Measurements from ENCODE around the gene WFIKKN1. TPM values are rescaled to one million over a fixed set of nuclear protein-coding genes. Genes with fewer than 3 reads are reported as not detected.

Gene WFIKKN1
- total and polyA plus RNA-seq, 2 of the 13 experiments (the other 11 are each of a cell fraction or from before 2014, with no cell fraction given) = 1.7 to 4.9 TPM

DNA sequence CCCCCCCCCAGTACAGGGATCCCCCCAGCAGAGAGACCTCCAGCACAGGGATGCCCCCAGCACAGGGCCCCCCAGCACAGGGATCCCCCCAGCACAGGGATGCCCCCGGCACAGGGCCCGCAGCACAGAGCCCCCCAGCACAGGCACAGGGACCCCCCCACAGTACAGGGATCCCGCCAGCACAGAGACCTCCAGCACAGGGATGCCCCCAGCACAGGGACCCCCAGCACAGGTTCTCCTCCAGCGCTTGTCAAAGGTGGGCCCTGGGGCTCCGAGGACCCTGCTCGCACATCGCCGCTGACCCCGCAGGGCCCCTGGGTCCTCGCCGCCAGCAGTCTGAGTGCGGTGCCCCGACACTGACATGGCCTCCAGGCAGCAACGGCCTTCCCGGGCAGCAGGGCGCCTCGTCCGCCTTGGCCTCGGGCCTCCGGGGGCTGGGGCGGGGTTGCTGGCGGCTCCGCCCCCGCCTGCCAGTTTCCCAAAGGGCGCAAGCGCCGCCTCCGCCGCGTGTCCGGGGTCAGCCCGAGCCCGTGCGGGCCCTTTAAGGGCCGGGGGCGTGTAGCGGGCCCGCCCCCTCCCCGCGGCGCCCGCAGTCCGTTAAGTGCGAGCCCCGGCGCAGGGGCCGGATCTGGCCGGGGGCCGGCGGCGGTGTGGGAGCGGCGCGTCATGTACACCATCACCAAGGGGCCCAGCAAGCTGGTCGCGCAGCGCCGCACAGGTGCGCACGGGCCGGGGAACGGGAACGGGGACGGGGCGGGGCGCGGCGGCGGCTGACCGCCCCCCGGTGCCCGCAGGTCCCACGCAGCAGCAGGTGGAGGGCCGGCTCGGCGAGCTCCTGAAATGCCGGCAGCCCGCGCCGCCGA, 10.8 kb downstream of the WFIKKN1 start, which contains the start of gene MCRIP2 (continued):
- TF ChIP-seq SMYD3 (CRISPR knock-in tag; IDR thresholded peaks at IDR 0.05) (no peak), KAT7 (CRISPR knock-in tag; IDR thresholded peaks at IDR 0.05; ENCODE audit: borderline replicate concordance) (no peak), KMT2A (CRISPR knock-in tag; IDR thresholded peaks at IDR 0.05) (no peak), POLR2A (IDR thresholded peaks at IDR 0.05; ENCODE audit: insufficient read depth in 1 of 2, low read depth in 2 of 2, low read length in 2 of 2) (peak; percentile 52 to 96), KLF9 (CRISPR knock-in tag; IDR thresholded peaks at IDR 0.05; ENCODE audit: low read depth) (no peak), ZFP90 (CRISPR knock-in tag; IDR thresholded peaks at IDR 0.05; ENCODE audit: borderline replicate concordance) (peak; percentile 38; the same call in 1 of the 2 replicates), ZNF691 (CRISPR knock-in tag; IDR thresholded peaks at IDR 0.05; ENCODE audit: borderline replicate concordance, low read depth) (no peak), ZNF34 (CRISPR knock-in tag; IDR thresholded peaks at IDR 0.05; ENCODE audit: borderline replicate concordance) (no peak), PATZ1 (CRISPR knock-in tag; IDR thresholded peaks at IDR 0.05) (peak; percentile 87), TBX2 (CRISPR knock-in tag; IDR thresholded peaks at IDR 0.05; ENCODE audit: borderline replicate concordance) (no peak), RFXANK (CRISPR knock-in tag; IDR thresholded peaks at IDR 0.05) (no peak), MTA1 (CRISPR knock-in tag; IDR thresholded peaks at IDR 0.05; ENCODE audit: borderline replicate concordance) (no peak), RARA (CRISPR knock-in tag; IDR thresholded peaks at IDR 0.05) (no peak; the same call in 1 of the 2 replicates), HOXA3 (CRISPR knock-in tag; IDR thresholded peaks at IDR 0.05) (peak; percentile 52), MLXIP (CRISPR knock-in tag; IDR thresholded peaks at IDR 0.05; ENCODE audit: borderline replicate concordance) (no peak), ZNF776 (CRISPR knock-in tag; IDR thresholded peaks at IDR 0.05) (no peak; the same call in 1 of the 2 replicates), BCL6 (CRISPR knock-in tag; IDR thresholded peaks at IDR 0.05) (0 out of 2 replicates have a peak, but pooled peaks have one; percentile 15), CENPBD1 (CRISPR knock-in tag; IDR thresholded peaks at IDR 0.05; ENCODE audit: borderline replicate concordance, low read depth) (no peak), WIZ (CRISPR knock-in tag; IDR thresholded peaks at IDR 0.05) (no peak), ARID3A (IDR thresholded peaks at IDR 0.05; ENCODE audit: low read depth, low read length) (no peak)
- TF ChIP-seq, protein P1, sequence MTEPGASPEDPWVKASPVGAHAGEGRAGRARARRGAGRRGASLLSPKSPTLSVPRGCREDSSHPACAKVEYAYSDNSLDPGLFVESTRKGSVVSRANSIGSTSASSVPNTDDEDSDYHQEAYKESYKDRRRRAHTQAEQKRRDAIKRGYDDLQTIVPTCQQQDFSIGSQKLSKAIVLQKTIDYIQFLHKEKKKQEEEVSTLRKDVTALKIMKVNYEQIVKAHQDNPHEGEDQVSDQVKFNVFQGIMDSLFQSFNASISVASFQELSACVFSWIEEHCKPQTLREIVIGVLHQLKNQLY (CRISPR knock-in tag; IDR thresholded peaks at IDR 0.05) = no peak
